GM12891 (cell line): ENCODE results near the gene C11orf97.
A peak's percentile ranks its signal among the peaks of the same experiment; 100 is the strongest.

Experiments used
- DNase-seq: peaks from one replicate; pipeline ENCODE4 v3.0.0; 2011; ENCODE audit warnings: low spot score; ENCODE audit not compliant: insufficient read length
- FAIRE-seq: peaks from 2 replicates; lab custom pipeline; 2011; peaks lifted over from hg19 to GRCh38; lab: Jason Lieb, UNC
- PAX5 ChIP-seq: IDR thresholded peaks from 2 replicates; pipeline ENCODE4 v1.6.1; 2011; ENCODE audit warnings: low read length, moderate library complexity, mild to moderate bottlenecking; ENCODE audit not compliant: insufficient read depth, severe bottlenecking
- POLR2A ChIP-seq: IDR thresholded peaks from 2 replicates; pipeline ENCODE4 v1.6.1; 2011; ENCODE audit warnings: low read depth, low read length, control low read depth
- POLR2AphosphoS5 ChIP-seq: IDR thresholded peaks from 2 replicates; pipeline ENCODE4 v1.6.1; 2011; ENCODE audit warnings: low read depth, low read length, control low read depth
- POU2F2 ChIP-seq: IDR thresholded peaks from 2 replicates; pipeline ENCODE4 v1.6.1; 2011; ENCODE audit warnings: low read depth, mild to moderate bottlenecking, control low read depth, low read length, moderate library complexity
- SPI1 ChIP-seq: IDR thresholded peaks from 2 replicates; pipeline ENCODE4 v1.6.1; 2011; ENCODE audit warnings: low read depth, low read length, control low read depth
- TAF1 ChIP-seq: IDR thresholded peaks from 2 replicates; pipeline ENCODE4 v1.6.1; 2011; ENCODE audit warnings: low read depth, low read length, control low read depth

The C11orf97 gene

DNA sequence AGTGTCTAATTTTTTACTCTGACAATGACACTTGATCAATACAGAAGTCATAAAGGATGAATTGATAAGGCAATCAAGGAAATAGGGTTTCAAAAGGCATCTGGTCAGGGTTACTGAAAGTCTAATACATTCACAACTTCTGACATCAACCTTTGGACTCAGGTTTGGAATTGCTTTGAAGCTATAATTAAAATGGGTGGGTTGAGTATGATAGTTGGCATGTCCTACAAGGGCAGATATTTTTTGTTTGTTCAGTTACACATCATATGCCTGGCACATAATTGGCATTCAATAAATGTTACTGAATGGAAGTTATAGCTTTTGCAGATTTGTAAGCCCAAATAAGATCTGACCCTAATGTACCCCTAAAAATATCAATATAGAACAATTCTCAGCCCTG, 24.1 kb downstream of the C11orf97 start:
- TF ChIP-seq POLR2A (no peak), POLR2AphosphoS5 (no peak), TAF1 (no peak), POU2F2 (no peak), SPI1 (no peak), PAX5 (no peak)
- FAIRE-seq = no peak
- DNase-seq = no peak

DNA sequence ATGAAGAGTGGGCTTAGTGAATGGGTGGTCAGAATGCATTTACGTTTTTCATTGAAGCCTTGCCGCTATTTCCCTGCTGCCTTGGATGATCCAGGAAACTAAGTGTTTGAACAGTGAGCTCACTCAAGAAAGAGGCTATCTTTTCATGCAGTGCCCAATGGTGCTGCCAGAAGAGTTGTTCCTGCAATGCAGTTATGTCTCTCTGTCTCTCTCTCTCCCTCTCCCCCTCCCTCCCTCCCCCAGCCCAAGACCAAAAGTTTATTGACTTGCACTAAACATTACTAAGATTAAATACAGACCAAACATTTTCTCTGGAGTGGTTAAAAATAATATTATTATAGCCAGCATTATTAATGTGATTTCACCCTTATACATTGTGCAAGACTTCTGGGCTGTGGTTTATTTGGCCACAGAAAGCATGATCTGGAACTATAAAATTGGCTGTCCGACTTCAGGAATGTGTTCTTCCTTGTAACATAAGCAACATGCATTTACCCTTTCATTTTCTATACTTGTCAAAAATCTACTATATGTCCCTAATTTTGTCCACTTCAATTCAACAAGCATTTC, 24.9 kb downstream of the C11orf97 start:
- no peak for FAIRE-seq
- no peak for DNase-seq
- no peak for TF ChIP-seq POLR2A
- TF ChIP-seq TAF1 = no peak
- TF ChIP-seq PAX5 = no peak
- no peak for TF ChIP-seq SPI1

DNA sequence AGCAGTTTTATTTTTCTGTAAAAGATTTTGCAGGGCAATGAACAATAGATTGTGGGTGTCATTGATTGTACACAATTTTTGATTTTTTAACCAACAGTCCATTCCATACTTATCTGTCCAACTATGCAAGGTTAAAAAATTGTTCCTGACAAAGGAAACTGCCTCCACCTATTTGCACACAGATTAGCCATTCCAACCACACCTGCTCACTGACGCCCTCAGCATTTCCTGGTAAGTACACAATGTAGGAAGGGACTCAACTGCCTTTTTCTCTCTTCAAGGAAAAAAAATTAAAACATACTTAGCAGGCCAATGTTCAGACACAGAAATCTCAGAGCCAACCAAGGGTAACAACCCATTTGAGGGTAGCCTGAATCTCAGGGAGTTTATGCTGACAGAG, 27.2 kb downstream of the C11orf97 start:
- no peak for DNase-seq
- no peak for FAIRE-seq
- TF ChIP-seq POLR2AphosphoS5 (no peak), POU2F2 (no peak), POLR2A (no peak)

DNA sequence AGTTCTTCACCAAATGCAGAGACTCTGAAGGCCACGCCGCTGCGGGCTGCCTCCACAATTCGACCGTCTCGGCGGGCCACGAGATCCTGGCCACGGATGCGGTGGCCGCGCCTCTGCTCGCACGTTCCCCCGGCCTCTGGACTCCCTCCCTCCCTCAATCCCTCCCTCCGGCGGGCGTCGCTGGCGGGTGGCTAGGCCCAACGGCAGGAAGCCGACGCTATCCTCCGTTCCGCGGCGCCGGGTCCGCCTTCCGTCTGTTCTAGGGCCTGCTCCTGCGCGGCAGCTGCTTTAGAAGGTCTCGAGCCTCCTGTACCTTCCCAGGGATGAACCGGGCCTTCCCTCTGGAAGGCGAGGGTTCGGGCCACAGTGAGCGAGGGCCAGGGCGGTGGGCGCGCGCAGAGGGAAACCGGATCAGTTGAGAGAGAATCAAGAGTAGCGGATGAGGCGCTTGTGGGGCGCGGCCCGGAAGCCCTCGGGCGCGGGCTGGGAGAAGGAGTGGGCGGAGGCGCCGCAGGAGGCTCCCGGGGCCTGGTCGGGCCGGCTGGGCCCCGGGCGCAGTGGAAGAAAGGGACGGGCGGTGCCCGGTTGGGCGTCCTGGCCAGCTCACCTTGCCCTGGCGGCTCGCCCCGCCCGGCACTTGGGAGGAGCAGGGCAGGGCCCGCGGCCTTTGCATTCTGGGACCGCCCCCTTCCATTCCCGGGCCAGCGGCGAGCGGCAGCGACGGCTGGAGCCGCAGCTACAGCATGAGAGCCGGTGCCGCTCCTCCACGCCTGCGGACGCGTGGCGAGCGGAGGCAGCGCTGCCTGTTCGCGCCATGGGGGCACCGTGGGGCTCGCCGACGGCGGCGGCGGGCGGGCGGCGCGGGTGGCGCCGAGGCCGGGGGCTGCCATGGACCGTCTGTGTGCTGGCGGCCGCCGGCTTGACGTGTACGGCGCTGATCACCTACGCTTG, 31.7 kb downstream of the C11orf97 start, which contains the start of gene FUT4:
Gene FUT4 (plus strand): TSS at position 227 of the 951 bp plus-strand sequence. CDS start 213 bp downstream, at position 440.
- peak; percentile 76 for DNase-seq
- FAIRE-seq = peak; percentile 92
- TF ChIP-seq TAF1 (0 out of 2 replicates have a peak, but pooled peaks have one; percentile 31), PAX5 (no peak), POU2F2 (0 out of 2 replicates have a peak, but pooled peaks have one; percentile 39)

DNA sequence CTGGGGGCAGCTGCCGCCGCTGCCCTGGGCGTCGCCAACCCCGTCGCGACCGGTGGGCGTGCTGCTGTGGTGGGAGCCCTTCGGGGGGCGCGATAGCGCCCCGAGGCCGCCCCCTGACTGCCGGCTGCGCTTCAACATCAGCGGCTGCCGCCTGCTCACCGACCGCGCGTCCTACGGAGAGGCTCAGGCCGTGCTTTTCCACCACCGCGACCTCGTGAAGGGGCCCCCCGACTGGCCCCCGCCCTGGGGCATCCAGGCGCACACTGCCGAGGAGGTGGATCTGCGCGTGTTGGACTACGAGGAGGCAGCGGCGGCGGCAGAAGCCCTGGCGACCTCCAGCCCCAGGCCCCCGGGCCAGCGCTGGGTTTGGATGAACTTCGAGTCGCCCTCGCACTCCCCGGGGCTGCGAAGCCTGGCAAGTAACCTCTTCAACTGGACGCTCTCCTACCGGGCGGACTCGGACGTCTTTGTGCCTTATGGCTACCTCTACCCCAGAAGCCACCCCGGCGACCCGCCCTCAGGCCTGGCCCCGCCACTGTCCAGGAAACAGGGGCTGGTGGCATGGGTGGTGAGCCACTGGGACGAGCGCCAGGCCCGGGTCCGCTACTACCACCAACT, 32.5 kb downstream of the C11orf97 start:
- FAIRE-seq (no peak), DNase-seq (no peak)

DNA sequence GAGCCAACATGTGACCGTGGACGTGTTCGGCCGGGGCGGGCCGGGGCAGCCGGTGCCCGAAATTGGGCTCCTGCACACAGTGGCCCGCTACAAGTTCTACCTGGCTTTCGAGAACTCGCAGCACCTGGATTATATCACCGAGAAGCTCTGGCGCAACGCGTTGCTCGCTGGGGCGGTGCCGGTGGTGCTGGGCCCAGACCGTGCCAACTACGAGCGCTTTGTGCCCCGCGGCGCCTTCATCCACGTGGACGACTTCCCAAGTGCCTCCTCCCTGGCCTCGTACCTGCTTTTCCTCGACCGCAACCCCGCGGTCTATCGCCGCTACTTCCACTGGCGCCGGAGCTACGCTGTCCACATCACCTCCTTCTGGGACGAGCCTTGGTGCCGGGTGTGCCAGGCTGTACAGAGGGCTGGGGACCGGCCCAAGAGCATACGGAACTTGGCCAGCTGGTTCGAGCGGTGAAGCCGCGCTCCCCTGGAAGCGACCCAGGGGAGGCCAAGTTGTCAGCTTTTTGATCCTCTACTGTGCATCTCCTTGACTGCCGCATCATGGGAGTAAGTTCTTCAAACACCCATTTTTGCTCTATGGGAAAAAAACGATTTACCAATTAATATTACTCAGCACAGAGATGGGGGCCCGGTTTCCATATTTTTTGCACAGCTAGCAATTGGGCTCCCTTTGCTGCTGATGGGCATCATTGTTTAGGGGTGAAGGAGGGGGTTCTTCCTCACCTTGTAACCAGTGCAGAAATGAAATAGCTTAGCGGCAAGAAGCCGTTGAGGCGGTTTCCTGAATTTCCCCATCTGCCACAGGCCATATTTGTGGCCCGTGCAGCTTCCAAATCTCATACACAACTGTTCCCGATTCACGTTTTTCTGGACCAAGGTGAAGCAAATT, 33.3 kb downstream of the C11orf97 start:
- TF ChIP-seq PAX5 (no peak), POU2F2 (no peak), SPI1 (no peak), TAF1 (no peak)
- DNase-seq (no peak), FAIRE-seq (no peak)

More for the DNA sequence above, 32.5 kb downstream of the C11orf97 start:
- no peak for TF ChIP-seq POLR2AphosphoS5
- no peak for TF ChIP-seq POU2F2

DNA sequence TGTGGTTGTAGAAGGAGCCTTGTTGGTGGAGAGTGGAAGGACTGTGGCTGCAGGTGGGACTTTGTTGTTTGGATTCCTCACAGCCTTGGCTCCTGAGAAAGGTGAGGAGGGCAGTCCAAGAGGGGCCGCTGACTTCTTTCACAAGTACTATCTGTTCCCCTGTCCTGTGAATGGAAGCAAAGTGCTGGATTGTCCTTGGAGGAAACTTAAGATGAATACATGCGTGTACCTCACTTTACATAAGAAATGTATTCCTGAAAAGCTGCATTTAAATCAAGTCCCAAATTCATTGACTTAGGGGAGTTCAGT, 33.9 kb downstream of the C11orf97 start:
- DNase-seq (no peak), FAIRE-seq (no peak)
- no peak for TF ChIP-seq SPI1
- no peak for TF ChIP-seq POLR2AphosphoS5
- TF ChIP-seq PAX5 = no peak
- TF ChIP-seq POU2F2 = no peak
- TF ChIP-seq POLR2A = no peak
- no peak for TF ChIP-seq TAF1

DNA sequence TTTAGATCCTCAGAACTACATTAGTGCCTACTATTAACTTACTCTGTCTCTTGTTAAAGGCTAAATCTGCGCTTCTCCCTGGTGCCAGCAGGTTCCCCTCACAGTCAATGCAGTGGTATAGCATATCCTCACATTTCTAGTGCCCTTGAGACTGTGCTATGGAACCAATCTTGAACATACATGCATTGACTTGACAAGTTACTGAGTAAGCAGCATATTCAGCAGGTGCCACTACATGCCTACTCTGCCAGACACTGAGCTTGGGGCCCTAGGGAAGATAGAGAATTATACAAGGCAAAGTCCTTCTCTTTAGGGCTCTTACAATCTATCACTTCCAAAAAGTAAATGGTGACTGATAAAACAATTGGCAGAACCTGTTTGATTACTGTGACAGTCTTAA, 34.6 kb downstream of the C11orf97 start:
- FAIRE-seq (no peak), DNase-seq (no peak)
- TF ChIP-seq POLR2AphosphoS5 (no peak), PAX5 (no peak), TAF1 (no peak)

DNA sequence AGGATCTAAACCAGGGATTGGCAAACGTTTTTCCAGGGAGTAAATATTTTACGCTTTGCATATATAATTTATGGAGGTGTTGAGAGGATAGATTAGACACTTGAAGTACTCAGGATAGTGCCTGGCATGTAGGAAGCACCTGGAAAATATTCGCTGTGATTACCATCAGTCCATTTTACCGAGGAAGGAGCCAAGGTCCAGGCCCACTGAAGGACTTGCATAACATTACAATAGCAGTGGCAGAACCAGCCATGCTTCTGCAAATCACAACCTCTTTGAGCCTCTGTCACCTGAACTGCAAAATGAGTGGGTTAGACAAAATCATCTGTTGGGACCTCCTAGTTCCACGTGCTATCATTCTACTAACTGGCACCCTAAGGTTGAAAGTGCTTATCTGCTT, 36.9 kb downstream of the C11orf97 start:
- TF ChIP-seq SPI1 = no peak
- no peak for TF ChIP-seq POLR2AphosphoS5
- TF ChIP-seq POU2F2 = no peak
- TF ChIP-seq TAF1 = no peak
- TF ChIP-seq PAX5 = no peak
- DNase-seq (no peak), FAIRE-seq (no peak)

DNA sequence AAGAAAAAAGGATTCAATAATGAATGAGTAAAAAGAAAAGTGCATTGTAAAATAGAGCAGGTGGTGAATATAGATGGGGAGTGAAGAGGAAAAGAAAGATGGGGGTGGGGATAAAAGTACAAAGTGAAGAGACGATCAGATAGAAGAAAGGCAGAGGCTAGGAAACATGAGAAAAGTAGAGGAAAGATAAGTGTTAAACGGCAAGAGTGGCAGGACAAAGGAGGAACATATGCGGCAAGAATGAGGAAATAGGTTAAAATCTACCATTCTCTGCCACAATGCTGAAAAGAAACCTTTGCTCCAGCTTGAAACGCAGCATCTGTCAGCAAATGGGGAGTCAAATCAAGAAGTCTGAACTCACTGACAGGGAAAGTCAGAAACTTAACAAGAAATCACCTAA, 38.3 kb downstream of the C11orf97 start:
- peak; percentile 52 for FAIRE-seq
- DNase-seq = no peak
- 0 out of 2 replicates have a peak, but pooled peaks have one; percentile 12 for TF ChIP-seq SPI1
- no peak for TF ChIP-seq PAX5
